HG02981 (cell line): ENCODE measurements around the gene ASGR1.

Experiments
- ATAC-seq: cut with Tn5 transposase; IDR thresholded peaks from one replicate; pipeline ENCODE4 v1.9.1; 2021; ENCODE audit warnings: mild to moderate bottlenecking, moderate library complexity; ENCODE audit not compliant: unreplicated experiment

ASGR1 gene, protein sequence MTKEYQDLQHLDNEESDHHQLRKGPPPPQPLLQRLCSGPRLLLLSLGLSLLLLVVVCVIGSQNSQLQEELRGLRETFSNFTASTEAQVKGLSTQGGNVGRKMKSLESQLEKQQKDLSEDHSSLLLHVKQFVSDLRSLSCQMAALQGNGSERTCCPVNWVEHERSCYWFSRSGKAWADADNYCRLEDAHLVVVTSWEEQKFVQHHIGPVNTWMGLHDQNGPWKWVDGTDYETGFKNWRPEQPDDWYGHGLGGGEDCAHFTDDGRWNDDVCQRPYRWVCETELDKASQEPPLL

GRCh38 chr17:7179317-7180254 lies at the start of gene ASGR1:
Gene ASGR1, minus strand, starts transcription at chr17:7179370. Its CDS starts 807 bp downstream, at chr17:7178563.
- ATAC-seq: no peak

- ATAC-seq: no peak
Measured at GRCh38 chr17:7228920-7229319, 49.8 kb upstream of the ASGR1 start.

- no peak for ATAC-seq
Measured at GRCh38 chr17:7226721-7227710, 47.8 kb upstream of the ASGR1 start.

GRCh38 chr17:7225711-7226331 lies 46.7 kb upstream of the ASGR1 start:
- ATAC-seq: no peak

DNA sequence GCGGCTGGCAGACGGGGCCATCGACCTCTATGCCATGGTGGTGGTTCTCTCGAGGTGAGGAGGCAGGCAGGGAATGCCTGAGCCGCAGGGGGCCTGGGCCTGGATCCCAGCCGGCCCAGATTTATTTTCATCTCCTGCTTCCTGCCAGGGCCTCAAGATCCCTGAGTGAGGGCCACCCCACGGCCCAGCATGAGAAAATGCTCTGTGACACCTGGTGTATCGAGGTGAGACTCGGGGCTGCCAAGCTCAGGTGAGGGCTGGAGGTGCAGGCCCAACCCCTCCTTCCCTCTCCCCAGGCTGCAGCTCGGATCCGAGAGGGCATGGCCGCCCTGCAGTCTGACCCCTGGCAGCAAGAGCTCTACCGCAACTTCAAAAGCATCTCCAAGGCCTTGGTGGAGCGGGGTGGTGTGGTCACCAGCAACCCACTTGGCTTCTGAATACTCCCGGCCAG lies 45.5 kb upstream of the ASGR1 start:
- no peak for ATAC-seq

DNA sequence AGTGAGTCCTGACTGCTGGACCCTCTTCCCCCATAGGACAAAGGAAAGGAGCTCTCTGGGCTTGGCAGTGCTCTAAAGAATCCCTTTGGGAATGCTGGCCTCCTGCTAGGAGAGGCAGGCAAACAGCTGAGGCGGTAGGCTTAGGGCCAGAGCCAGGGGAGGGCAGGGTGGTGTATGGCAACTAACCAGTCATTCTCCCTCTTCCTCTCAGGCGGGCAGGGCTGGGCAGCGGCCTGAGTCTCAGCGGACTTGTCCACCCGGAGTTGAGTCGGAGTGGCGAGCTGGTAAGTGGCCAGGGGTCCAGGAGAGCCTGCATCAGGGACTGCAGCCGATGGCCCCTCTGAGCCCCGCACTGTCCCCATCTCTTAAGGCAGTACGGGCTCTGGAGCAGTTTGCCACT lies 44.9 kb upstream of the ASGR1 start:
- ATAC-seq: no peak

DNA sequence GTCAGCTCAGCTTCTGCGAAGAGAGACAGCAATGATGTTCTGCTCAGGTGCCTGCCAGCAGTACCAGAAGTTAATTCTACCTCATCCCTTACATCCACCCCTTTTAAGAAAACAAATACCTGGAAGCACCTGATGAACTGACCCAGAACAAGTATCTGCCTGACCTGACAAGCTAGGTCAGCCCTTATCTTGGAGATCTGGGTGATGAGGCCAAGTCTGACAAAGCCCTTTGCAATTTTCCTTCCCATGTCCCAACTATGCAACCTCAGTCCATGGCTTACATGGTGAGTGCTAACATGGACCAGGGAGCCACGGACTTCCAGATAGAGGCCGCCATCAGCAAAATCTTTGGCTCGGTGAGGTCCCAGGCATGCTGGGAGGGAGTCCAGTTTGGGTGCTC lies 44.2 kb upstream of the ASGR1 start:
- ATAC-seq: no peak

DNA sequence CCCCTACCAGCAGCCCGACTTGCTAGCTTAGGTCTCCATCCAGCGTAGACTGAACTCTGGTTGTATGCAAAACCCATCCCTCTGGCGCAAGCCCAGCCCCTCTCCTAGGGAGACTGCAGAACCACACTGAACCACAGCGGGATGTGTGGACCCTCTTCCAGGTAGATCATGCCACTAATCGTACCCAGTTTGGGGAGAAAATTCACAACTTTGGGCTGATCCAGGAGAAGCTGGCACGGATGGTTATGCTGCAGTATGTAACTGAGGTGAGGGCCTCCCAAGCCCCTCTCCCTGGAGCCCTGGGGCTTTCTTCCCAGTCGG lies 43.8 kb upstream of the ASGR1 start:
- ATAC-seq: no peak

- ATAC-seq: no peak
Measured at GRCh38 chr17:7222093-7222971, 43.2 kb upstream of the ASGR1 start.

GRCh38 chr17:7221278-7222092 lies 42.3 kb upstream of the ASGR1 start:
- no peak for ATAC-seq

GRCh38 chr17:7220593-7221277 lies 41.6 kb upstream of the ASGR1 start:
- ATAC-seq: no peak

DNA sequence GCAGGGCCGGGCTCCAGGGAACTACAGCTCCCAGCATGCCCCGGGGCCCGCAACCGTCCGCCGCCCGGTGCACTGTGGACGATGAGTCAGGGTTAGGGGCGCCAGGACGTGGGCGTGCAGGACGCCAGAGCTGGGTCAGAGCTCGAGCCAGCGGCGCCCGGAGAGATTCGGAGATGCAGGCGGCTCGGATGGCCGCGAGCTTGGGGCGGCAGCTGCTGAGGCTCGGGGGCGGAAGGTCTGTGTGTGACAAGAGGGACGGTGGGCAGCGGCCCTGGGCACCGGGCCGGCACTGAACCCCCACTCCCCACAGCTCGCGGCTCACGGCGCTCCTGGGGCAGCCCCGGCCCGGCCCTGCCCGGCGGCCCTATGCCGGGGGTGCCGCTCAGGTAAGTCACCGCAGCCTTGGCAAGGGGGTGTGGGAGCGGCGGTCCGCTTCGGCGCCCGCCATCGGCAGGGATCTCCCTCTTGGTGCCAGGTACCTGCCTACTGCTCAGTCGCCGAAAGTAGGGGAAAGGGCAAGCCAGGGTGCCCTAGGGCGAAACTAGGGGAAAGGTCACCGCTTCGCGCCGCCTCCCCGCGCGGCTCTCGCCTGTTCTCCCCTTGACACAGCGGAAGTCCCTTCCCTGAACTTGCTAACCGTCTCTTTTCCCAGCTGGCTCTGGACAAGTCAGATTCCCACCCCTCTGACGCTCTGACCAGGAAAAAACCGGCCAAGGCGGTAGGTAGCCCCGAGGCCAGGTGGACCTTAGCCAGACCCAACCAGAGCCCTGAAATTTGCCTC lies 40.8 kb upstream of the ASGR1 start, which contains the start of the genes ACADVL and DLG4:
ACADVL (plus strand) TSS at position 127 of the 781 bp plus-strand sequence; CDS start at position 174, 47 bp downstream.
DLG4 (minus strand) TSS at position 25 of the 781 bp plus-strand sequence.
- ATAC-seq: peak; percentile 48

DNA sequence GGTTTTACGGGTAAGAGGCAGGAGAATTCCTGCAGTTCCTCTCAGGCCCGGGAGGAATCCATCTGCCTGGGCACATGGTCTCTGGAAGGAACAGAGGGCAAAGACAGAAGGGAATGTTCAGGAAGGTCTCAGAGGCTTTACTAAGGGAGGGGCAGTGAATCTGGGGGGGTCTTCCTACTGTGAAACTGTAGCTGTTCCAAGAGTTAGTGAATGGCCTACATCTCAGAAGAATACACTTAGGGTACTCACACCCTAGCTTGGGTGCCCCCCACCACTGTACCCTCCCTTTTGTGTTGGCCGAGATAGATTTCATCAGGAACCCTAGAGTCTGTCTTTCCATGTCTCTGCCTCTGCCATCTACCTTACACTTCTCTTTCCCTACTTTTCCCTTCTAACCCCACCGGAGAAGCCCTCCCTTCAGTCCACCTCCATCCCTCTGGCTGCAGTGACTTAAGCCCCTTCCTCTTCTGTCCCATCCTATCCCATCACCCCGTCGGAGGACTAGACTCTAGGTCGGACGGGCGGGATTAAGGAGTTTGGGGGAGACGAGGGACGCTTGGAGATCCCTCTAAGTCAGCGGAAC lies 40.1 kb upstream of the ASGR1 start:
- ATAC-seq: no peak

GRCh38 chr17:7218758-7219157 lies 39.6 kb upstream of the ASGR1 start:
- ATAC-seq: no peak

GRCh38 chr17:7218166-7218565 lies 39.0 kb upstream of the ASGR1 start:
- ATAC-seq: no peak

- ATAC-seq: no peak
Measured at GRCh38 chr17:7217113-7217987, 38.2 kb upstream of the ASGR1 start.
